Right lung (tissue), 10 donors: ENCODE data around the gene TBC1D9B. TPM values are rescaled to one million over a fixed set of nuclear protein-coding genes. Genes with fewer than 3 reads are reported as not detected.

Experiments
- DNase-seq, 2 donors: peaks; one replicate each; pipeline ENCODE4 v3.0.0-alpha.2; 2013
- long read RNA-seq, 8 donors: transcript quantifications; one replicate each; lab custom pipeline, GENCODE V29; 2026
- polyA plus RNA-seq, 5 donors: library from polyadenylated mRNA; unstranded; fragments of 120-200 nt; gene quantifications; one replicate each; pipeline versions ENCODE4 v1.2.1 to v1.2.3, GENCODE V29; 2013; ENCODE audit warnings: inconsistent platforms in 1 of 5, low replicate concordance in 1 of 5; ENCODE audit not compliant: insufficient read length in 5 of 5, insufficient read depth in 1 of 5

Gene TBC1D9B
- polyA plus RNA-seq: 100 to 1,000 TPM in 1 of 5 donors, 10 to 100 TPM in 4; 76.3 to 100 (median 89.1) TPM
- long read RNA-seq, donor 1, full-length matches to known transcripts: 12 of 31 reads
- long read RNA-seq, donor 1, partial matches to known transcripts: 19 of 31 reads
- long read RNA-seq, donor 1, other reads (novel, unspliced or antisense): 0 of 31 reads
- long read RNA-seq, donor 2, full-length matches to known transcripts: 13 of 18 reads
- long read RNA-seq, donor 2, partial matches to known transcripts: 5 of 18 reads
- long read RNA-seq, donor 2, other reads (novel, unspliced or antisense): 0 of 18 reads
- long read RNA-seq, donor 3, full-length matches to known transcripts: 4 of 12 reads
- long read RNA-seq, donor 3, partial matches to known transcripts: 8 of 12 reads
- long read RNA-seq, donor 3, other reads (novel, unspliced or antisense): 0 of 12 reads
- long read RNA-seq, donor 4, full-length matches to known transcripts: 3 of 12 reads
- long read RNA-seq, donor 4, partial matches to known transcripts: 9 of 12 reads
- long read RNA-seq, donor 4, other reads (novel, unspliced or antisense): 0 of 12 reads
- long read RNA-seq, donor 5, full-length matches to known transcripts: 10 of 26 reads
- long read RNA-seq, donor 5, partial matches to known transcripts: 16 of 26 reads
- long read RNA-seq, donor 5, other reads (novel, unspliced or antisense): 0 of 26 reads
- long read RNA-seq, donor 6, full-length matches to known transcripts: 9 of 20 reads
- long read RNA-seq, donor 6, partial matches to known transcripts: 11 of 20 reads
- long read RNA-seq, donor 6, other reads (novel, unspliced or antisense): 0 of 20 reads
- long read RNA-seq, donor 7, full-length matches to known transcripts: 7 of 12 reads
- long read RNA-seq, donor 7, partial matches to known transcripts: 5 of 12 reads
- long read RNA-seq, donor 7, other reads (novel, unspliced or antisense): 0 of 12 reads
- long read RNA-seq, donor 8, full-length matches to known transcripts: 3 of 3 reads
- long read RNA-seq, donor 8, partial matches to known transcripts: 0 of 3 reads
- long read RNA-seq, donor 8, other reads (novel, unspliced or antisense): 0 of 3 reads

DNA sequence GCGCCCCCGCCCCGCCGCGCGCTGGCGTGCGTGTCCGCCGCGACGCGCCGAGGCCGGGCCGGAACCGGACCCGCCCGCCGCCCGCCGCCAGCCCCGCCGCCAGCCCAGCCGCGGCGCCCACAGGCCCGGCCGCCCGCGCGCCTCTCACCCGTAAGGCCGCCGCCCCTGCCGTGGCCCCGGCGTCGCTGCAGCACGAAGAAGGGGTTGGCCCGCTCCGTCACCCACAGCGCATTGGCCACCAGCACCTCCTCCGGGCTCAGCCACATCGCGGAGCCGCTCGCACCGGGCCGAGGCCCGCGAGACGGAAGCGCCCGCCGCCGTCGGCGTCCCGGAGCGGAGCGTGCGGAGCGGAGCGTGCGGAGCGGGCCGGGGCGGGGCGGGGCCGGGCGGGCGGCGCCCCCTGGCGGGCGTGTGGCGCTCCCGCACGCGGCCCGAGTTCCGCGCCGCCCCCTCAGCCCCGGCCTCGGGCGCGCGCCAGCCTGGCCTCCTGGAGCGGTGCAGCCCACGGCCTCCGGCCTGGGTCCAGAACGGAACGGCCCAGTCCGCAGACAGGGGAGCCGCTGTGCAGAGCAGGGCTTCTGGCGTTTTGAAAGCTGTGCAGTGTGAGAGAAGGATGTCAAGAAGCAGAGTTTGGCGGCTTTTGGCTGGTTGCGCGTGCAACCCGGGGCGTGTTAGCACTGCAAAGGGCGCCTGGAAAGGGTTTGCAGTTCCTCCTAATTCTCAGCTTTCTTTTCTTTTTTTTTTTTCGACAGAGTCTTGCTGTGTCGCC lies at the start of gene TBC1D9B:
Gene TBC1D9B, minus strand, starts transcription at position 342 of the 769 bp plus-strand sequence. Its CDS starts 76 bp downstream, at position 266.
- peak; percentile 63 to 71 for DNase-seq

GRCh38 chr5:179955630-179956029 lies 47.9 kb upstream of the TBC1D9B start:
- DNase-seq: no peak

DNA sequence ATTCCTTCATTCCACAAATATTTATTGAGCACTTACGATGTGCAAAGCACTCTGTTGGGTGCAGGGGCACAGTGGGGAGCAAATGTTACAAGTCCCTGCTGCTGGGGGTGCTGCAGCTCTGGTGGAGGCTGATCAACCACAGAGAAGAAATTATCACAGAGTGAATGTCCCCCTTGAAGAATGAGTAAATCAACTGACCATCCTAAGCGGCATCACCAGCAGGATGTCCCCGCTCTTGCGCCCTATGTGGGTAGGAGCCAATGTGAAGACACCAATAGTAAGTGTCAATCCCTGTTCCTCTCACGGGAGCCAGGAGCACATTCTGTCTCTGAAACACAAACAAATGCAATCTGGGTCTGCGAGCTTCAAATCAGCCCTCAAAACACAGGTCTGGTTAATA lies 47.4 kb upstream of the TBC1D9B start:
- no peak for DNase-seq

DNA sequence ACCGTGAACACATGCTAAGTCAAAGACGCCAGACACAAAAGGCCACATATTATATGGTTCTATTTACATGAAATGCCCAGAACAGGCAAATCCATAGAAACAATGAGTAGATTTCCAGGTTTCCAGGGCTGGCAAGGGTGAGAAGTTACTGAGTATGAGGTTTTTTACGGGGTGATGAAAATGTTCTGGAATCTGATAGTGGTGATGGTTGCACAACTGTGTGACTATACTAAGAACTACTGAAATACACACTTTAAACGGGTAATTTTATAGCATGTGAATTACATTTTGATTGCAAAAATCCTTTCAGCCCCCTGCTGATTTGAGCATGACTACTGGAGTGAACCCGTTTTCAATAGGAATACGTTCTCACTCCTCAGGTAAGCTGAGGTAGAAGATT lies 46.7 kb upstream of the TBC1D9B start:
- DNase-seq: no peak

DNA sequence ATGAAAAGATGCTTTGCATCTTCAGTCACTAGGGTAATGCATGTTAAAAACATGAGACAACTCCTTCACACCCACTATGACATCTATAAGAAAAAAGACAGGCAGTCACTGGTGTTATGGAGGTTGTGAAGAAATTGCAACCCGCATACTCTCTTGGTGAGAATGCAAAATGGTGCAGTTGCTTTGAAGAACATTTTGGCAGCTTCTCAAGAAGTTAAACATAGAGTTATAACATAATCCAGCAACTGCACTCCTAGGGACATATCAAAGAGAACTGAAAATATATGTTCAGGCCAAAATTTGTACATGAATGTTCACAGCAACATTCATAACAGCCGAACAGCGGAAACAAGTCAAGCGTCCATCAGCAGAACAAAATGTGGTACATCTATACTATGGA lies 46.3 kb upstream of the TBC1D9B start:
- no peak for DNase-seq

DNA sequence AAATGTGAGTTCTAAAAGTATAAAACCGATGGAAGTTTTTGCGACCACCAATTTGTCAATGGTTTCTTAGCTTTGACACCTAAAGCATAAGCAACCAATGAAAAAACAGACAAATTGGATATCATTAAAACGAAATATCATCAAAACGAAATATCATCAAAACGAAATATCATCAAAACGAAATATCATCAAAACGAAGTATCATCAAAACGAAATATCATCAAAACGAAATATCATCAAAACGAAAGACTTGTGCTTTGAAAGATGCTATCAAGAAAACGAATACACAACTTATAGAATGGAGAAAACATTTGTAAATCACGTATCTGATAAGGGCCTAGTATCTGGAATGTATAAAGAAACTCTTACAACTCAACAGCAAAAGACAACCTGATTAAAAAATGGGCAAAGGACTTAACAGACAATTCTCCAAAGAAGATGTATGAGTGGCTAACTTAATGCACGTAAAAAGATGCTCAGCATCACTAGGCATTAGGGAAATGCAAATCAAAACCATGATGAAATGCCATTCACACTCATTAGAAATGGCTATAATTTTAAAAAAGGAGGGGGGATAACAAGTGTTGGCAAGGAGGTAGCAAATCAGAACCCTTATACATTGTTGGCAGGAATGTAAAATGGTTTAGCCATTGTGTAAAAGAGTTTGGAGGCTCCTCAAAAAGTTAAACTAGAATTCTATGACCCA lies 29.4 kb upstream of the TBC1D9B start:
- DNase-seq: no peak

- DNase-seq: no peak
Measured at GRCh38 chr5:179930788-179931473, 23.2 kb upstream of the TBC1D9B start.

GRCh38 chr5:179927824-179928223 lies 20.1 kb upstream of the TBC1D9B start:
- DNase-seq: no peak

GRCh38 chr5:179926657-179927056 lies 19.0 kb upstream of the TBC1D9B start:
- no peak for DNase-seq

GRCh38 chr5:179923436-179923835 lies 15.7 kb upstream of the TBC1D9B start:
- DNase-seq: no peak

GRCh38 chr5:179920175-179920574 lies 12.5 kb upstream of the TBC1D9B start:
- no peak for DNase-seq

DNA sequence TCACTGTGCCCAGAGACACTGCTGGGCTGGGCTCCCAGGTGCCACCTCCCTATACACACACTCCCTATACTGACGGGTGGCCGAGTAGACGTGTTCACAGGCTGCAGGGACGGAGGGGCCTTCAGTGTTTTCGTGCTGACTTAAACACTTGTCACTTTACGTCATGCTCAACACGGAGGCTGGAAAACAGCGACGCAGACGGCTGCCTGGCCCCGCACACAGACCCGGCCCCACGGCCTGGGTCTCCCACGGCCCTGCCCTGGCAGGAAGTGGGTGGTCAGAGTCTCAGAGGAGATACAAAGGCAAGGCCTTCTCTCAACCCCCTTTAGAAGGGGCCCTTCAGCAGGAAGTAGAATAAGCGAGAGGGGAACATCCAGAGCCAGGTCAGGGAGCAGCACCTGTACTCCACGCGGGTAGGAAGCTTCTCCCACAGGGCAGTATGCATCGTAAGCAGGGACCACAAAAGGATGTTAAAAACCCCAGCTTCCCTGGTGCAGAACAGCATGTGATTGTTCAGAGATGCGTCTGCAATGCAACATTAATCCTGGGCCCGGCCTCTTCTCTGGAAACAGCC lies 11.9 kb upstream of the TBC1D9B start:
- no peak for DNase-seq

DNA sequence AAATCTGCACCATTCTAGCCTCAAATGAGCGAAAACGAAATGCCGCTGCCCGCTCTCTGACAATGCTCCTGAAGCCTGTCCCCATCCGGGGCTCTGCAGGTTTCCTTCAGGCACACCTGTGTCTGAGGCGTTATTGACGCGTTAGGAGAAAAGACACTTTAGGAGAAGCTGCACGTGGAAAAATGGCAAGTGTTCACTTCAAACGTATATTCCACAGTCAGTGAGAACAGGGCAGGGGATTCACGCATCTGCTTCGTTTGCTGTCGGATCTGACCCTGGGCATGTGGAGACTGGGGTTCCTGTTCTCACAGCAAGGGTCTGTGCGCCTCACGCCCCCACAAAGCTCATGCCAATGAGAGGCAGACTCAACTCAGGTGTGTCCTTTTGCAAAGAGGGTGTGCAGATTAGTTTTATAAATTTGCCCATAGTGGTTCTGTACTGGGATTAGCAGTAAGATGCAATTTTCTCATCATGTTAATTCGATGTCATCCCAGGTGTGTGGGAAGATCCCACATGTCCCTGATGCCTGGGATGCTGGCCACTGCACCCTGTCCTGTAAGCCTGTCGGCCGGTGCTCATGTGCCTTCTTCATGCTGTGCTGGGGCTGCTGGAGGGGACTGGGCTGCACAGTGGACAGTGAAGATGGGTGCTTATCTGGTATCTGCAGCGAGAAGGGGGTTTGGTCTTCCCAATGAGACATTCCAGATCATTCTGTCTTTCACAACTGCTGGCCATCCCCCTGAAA lies 11.2 kb upstream of the TBC1D9B start:
- no peak for DNase-seq

DNA sequence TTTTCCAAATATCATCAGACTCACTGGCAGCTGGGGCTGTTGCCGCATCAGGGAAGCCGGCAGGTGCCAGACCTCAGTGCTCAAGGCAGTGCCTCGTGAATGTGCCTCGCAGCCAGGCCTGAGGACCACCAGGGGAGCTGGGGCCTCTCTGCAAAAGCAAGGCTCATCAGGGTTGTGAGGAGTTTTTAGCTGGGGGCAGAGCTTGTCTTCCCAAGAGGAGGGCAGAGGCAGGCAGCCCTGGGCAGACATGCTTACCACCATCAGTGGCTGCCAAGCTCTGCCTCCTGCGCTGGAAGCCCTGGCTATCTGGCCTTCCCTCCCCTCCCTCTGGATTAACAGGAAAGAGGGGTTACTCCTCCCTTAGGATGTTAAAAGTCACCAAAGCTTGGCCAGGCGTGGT lies 8.8 kb upstream of the TBC1D9B start:
- no peak for DNase-seq

DNA sequence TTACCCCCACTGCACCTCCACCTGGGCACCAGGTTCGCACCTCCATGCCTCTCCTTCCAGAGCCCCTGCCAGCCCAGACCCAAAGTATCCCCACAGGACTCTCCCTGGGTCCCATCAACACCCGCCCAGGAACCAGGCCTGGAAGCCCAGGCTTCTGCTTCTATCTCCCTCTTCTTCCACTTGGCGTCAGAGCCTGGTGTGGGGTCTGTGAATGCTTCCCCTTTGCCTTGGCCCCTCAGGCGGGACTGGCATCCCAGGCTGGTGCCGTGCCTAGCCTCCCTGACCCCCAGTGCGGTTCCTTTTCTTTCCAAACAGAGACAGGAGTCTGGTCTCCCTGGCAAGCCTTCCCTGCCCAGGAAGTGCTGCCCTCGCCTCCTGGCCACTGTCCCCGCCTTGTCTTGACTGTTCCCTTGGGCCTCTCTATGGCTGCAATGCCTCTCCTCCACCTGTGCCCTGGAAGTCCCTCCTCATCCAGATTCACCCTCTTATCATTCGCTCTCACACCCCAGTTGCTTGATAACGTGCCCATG lies 7.8 kb upstream of the TBC1D9B start:
- DNase-seq: no peak

DNA sequence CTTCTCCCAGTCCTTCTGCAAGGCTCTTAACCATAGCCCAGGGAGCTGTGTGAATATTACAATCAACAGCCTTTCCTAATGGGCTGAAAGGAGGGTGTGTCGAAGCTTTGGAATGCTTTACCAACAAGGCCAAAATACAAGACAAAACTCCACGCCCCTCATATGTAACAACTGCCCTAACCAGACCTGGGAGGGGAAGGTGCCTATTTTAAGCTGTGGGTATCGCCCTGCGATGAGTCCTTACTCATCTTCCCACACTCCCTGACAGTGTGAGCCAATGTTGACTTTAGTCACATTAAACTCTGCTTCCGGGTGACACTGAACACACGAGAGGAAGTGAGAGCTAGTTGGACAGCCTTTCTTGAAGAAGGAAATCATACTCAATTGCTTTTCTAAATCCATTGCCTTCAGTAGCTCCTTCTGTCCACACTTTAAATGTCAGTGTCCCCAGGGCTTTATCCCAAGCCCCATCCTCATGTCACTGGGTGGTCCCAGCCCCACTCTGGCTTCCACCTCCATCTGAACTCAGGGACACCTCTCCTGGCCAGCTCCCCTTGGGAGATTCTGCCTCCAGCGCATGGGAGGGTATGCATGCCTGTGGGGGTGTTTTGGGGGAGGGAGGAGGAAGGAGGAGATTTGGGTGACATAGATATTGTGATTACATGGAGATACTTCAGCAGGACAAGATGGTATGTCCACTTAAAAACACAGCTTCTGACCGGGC lies 6.5 kb upstream of the TBC1D9B start:
- no peak for DNase-seq

- DNase-seq: no peak
Measured at GRCh38 chr5:179913461-179913860, 5.8 kb upstream of the TBC1D9B start.

- DNase-seq: no peak
Measured at GRCh38 chr5:179912951-179913350, 5.3 kb upstream of the TBC1D9B start.
